ENCODE results near the gene ANO3. TPM values are rescaled to one million over a fixed set of nuclear protein-coding genes. Genes with fewer than 3 reads are reported as not detected.
"Not testable (repeated sequence)": the region's sequence is repeated elsewhere in the genome, so short reads cannot be mapped to it uniquely, and the experiment has no call there.

Gene ANO3
- polyA plus RNA-seq, 1 experiment = 3.0 TPM

DNA sequence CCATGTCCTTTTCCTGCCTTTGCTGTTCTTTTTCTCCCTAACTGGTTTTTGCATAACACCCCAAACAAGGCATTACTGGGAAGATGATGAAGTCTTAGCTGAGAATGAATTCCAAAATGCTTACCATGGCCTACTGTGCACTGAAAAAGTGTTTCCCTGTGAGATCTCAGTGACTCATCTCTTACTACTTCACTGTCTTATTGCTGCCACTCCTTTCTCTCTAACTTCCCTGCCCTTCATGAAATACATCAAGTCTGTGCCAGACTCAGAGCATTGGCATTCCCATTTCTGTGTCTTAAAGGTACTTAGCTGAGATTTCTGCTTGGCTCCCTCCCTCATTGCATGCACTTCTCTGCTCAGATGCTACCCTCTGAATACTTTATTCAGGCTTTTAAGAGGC lies 289.2 kb downstream of the ANO3 start:
- POLR2A ChIA-PET = interaction anchor here (0.6 kb wide), 1 partner anchor 513 kb away, joined by 3 read pairs; no protein-coding TSS in a partner anchor
- Histone ChIP-seq H3K36me3 (ENCODE audit: control insufficient read depth, insufficient read depth, low read length) (no peaks in the 10 kb centered on the region), H3K27me3 (ENCODE audit: control insufficient read depth, insufficient read depth, low read length) (no peaks in the 10 kb centered on the region), H3K4me3 (ENCODE audit: low read depth, low read length) (no peak overlapping the region)
- DNase-seq (ENCODE audit: low read depth) = peak; percentile 55
- no peak for TF ChIP-seq CTCF (IDR thresholded peaks at IDR 0.05; ENCODE audit: insufficient read depth, low read depth, low read length)
- CTCF ChIA-PET = interaction anchor here (0.8 to 1.0 kb wide), 2 partner anchors 29 to 878 kb away, joined by 3 to 4 read pairs; no protein-coding TSS in a partner anchor

GRCh38 chr11:26622181-26622580 lies 290.3 kb downstream of the ANO3 start:
- Histone ChIP-seq H3K4me3 (ENCODE audit: low read depth, low read length) (no peak overlapping the region), H3K36me3 (ENCODE audit: control insufficient read depth, insufficient read depth, low read length) (no peaks in the 10 kb centered on the region), H3K27me3 (ENCODE audit: control insufficient read depth, insufficient read depth, low read length) (no peaks in the 10 kb centered on the region)
- DNase-seq (ENCODE audit: low read depth) = no peak
- no peak for TF ChIP-seq CTCF (IDR thresholded peaks at IDR 0.05; ENCODE audit: insufficient read depth, low read depth, low read length)
- ChIA-PET POLR2A (no interaction called here), CTCF (interaction anchor here (0.8 to 1.0 kb wide), 2 partner anchors 24 to 28 kb away, joined by 3 read pairs; no protein-coding TSS in a partner anchor)

DNA sequence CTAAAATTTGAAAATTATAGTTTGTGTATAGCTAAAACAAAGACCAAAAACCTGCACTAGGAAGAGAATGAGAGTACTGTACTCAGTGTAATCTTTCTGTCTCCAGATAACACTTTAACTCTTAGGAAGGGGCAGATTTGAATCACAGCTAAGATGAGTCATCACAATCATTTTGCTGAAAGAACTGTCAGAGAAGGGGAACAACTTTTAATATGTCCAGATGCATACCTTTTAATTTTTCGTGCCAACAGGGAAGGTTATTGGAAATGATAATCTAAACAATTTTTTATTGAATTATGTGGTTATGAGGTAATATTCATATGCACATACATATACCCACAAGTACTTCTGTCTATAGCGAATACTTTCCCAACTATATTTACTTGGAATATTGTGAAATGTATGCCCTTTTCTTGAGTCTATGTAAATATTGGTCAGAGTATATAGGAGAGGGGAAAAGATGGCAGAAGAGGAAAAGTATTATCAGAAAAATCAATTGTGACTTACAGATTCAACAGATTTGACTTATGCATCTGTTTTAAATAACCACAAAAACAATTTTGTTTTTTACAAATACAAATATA lies 291.2 kb downstream of the ANO3 start:
- DNase-seq (ENCODE audit: low read depth) = no peak
- CTCF ChIA-PET = no interaction called here
- H3K4me3 ChIP-seq (ENCODE audit: low read depth, low read length) = no peak overlapping the region
- no peak for TF ChIP-seq CTCF (IDR thresholded peaks at IDR 0.05; ENCODE audit: insufficient read depth, low read depth, low read length)
- no peaks in the 10 kb centered on the region for H3K27me3 ChIP-seq (ENCODE audit: control insufficient read depth, insufficient read depth, low read length)
- H3K36me3 ChIP-seq (ENCODE audit: control insufficient read depth, insufficient read depth, low read length) = no peaks in the 10 kb centered on the region
- POLR2A ChIA-PET = no interaction called here

- no peak for DNase-seq (ENCODE audit: low read depth)
- Histone ChIP-seq H3K36me3 (ENCODE audit: control insufficient read depth, insufficient read depth, low read length) (no peaks in the 10 kb centered on the region), H3K4me3 (ENCODE audit: low read depth, low read length) (no peak overlapping the region), H3K27me3 (ENCODE audit: control insufficient read depth, insufficient read depth, low read length) (no peaks in the 10 kb centered on the region)
- ChIA-PET POLR2A (no interaction called here), CTCF (interaction anchor here (0.6 to 0.7 kb wide), 3 partner anchors 331 to 981 kb away, joined by 3 to 4 read pairs (median 3); no protein-coding TSS in a partner anchor)
- TF ChIP-seq CTCF (IDR thresholded peaks at IDR 0.05; ENCODE audit: insufficient read depth, low read depth, low read length) = no peak
Observed at GRCh38 chr11:26626346-26626745, 294.4 kb downstream of the ANO3 start.

DNA sequence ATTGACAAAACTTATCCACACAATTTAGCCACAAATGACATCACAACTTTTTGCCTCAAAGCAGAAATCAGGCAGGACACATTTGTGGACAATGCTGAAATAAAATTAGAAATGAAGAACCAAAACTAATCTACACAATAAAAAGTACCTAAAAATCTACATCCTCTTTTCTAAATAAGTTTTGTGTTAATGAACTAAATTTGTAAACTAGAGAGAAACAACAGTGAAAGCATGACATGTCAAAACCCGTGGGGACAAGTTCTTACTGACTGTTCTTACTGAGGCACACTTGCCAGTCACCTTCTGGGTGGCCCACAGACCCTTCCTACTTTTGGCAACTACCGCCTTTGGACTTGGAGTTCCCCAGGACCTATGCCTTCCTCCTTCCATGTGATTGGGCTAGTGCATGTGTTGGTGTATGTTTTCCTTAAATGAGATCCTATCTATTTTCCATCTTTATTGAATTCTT lies 300.8 kb downstream of the ANO3 start:
- TF ChIP-seq CTCF (IDR thresholded peaks at IDR 0.05; ENCODE audit: insufficient read depth, low read depth, low read length) = no peak
- ChIA-PET CTCF (no interaction called here), POLR2A (no interaction called here)
- H3K4me3 ChIP-seq (ENCODE audit: low read depth, low read length) = no peak overlapping the region
- H3K36me3 ChIP-seq (ENCODE audit: control insufficient read depth, insufficient read depth, low read length) = no peaks in the 10 kb centered on the region
- H3K27me3 ChIP-seq (ENCODE audit: control insufficient read depth, insufficient read depth, low read length) = no peaks in the 10 kb centered on the region
- DNase-seq (ENCODE audit: low read depth) = no peak

GRCh38 chr11:26643314-26643713 lies 311.4 kb downstream of the ANO3 start:
- POLR2A ChIA-PET; DNase-seq (ENCODE audit: low read depth); H3K4me3 ChIP-seq (ENCODE audit: low read depth, low read length); H3K27me3 ChIP-seq (ENCODE audit: control insufficient read depth, insufficient read depth, low read length); H3K36me3 ChIP-seq (ENCODE audit: control insufficient read depth, insufficient read depth, low read length): not testable (repeated sequence)
- CTCF ChIA-PET = interaction anchor here (0.6 to 1.5 kb wide), 2 partner anchors 14 to 31 kb away, joined by 3 to 4 read pairs; no protein-coding TSS in a partner anchor

All from BJ (cell line).